ENCODE measurements around the gene CCDC61.

CCDC61 gene

DNA sequence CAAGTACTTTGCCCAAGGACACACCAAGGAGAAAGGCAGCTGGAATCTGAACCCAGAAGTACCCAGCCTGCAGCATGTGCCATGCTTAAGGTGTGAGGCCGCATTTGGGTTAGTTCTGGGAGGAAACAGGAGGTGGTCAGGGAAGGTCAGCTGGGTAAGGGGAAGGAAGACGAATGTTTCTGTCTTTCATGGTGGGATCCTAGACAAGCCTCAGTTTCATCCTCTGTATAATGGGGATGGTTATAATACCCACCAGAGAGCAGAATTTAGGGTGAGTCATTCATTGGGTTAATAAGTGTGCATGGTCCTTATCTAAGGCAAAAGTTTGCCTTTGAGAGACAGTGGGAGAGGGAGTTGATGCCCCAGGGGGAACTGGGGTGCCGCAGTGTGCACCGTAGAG, 3.6 kb downstream of the CCDC61 start:
- no peak overlapping the region for H2AFZ ChIP-seq (ENCODE audit: low read depth)
- peaks cover 6% of the 10 kb centered on the region for H3K4me1 ChIP-seq (ENCODE audit: low read depth, poor library complexity, severe bottlenecking)
- TF ChIP-seq CTCF (conservative IDR thresholded peaks at IDR 0.05; ENCODE audit: low read depth, low read length): no peak
- no peaks in the 10 kb centered on the region for H3K36me3 ChIP-seq (ENCODE audit: insufficient read depth)
- no peak overlapping the region for H3K27ac ChIP-seq
- peaks cover 6% of the 10 kb centered on the region; the same call in 1 of the 2 replicates for H3K79me2 ChIP-seq (ENCODE audit: insufficient read depth, low read depth)
- no peak overlapping the region for H3K9ac ChIP-seq
- H3K27me3 ChIP-seq (ENCODE audit: insufficient read depth, low read depth): no peaks in the 10 kb centered on the region
- H3K4me2 ChIP-seq: no peak overlapping the region
- no peak overlapping the region for H3K4me3 ChIP-seq (IDR thresholded peaks at IDR 0.05; ENCODE audit: insufficient read depth, low read depth, low read length)
- H4K20me1 ChIP-seq (ENCODE audit: insufficient read depth): no peaks in the 10 kb centered on the region

GRCh38 chr19:45999653-46000121, 4.4 kb downstream of the CCDC61 start:
- Histone ChIP-seq H3K4me3 (IDR thresholded peaks at IDR 0.05; ENCODE audit: insufficient read depth, low read depth, low read length) (no peak overlapping the region), H3K27ac (no peak overlapping the region), H3K79me2 (ENCODE audit: insufficient read depth, low read depth) (peaks cover 6% of the 10 kb centered on the region; the same call in 1 of the 2 replicates), H3K9ac (no peak overlapping the region), H3K4me1 (ENCODE audit: low read depth, poor library complexity, severe bottlenecking) (peaks cover 6% of the 10 kb centered on the region), H4K20me1 (ENCODE audit: insufficient read depth) (no peaks in the 10 kb centered on the region), H2AFZ (ENCODE audit: low read depth) (no peak overlapping the region), H3K27me3 (ENCODE audit: insufficient read depth, low read depth) (no peaks in the 10 kb centered on the region), H3K36me3 (ENCODE audit: insufficient read depth) (no peaks in the 10 kb centered on the region), H3K4me2 (no peak overlapping the region)
- TF ChIP-seq CTCF (conservative IDR thresholded peaks at IDR 0.05; ENCODE audit: low read depth, low read length): no peak

DNA sequence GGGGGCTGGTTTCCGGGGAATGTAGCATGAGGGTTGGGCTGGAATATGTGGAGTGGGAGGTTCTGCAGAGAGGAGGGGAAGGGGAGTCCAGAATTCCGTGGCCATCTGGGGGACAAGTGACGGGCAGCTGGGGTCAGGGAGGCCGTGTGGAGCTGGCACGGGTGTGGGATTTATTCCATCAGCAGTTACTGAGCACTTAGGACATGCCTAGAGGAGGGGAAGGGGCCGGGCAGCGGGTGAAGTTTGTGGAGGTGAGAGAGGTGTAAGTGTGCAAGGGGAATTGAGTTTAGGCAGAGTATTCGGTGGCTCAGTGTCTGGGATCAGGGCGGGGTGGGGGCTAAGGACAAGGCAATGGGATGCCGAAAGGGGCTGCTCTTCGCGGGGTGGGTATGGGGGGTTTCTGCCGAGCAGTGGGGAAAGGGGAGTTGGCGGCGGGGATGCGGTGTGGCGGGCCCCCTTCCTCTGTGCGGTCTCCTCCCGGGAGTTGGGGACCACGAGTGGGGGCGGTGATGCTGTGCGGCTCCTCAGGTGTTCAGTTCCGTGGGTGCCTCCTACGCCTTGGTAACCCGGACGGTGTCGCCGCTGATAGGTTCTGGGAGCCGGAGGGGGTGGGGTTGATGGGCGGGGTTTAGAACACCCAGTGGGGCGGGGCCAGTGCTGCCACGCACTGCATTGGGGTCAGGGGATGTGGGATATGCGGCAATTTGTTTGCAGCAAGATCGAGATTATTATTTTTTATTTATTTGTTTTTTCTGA, 5.4 kb downstream of the CCDC61 start:
- no peak for TF ChIP-seq CTCF (conservative IDR thresholded peaks at IDR 0.05; ENCODE audit: low read depth, low read length)
- no peaks in the 10 kb centered on the region for H3K27me3 ChIP-seq (ENCODE audit: insufficient read depth, low read depth)
- H3K36me3 ChIP-seq (ENCODE audit: insufficient read depth): no peaks in the 10 kb centered on the region
- H3K4me2 ChIP-seq: no peak overlapping the region
- H3K9ac ChIP-seq: no peak overlapping the region
- H3K4me3 ChIP-seq (IDR thresholded peaks at IDR 0.05; ENCODE audit: insufficient read depth, low read depth, low read length): no peak overlapping the region
- H2AFZ ChIP-seq (ENCODE audit: low read depth): no peak overlapping the region
- no peaks in the 10 kb centered on the region for H4K20me1 ChIP-seq (ENCODE audit: insufficient read depth)
- H3K4me1 ChIP-seq (ENCODE audit: low read depth, poor library complexity, severe bottlenecking): peaks cover 6% of the 10 kb centered on the region
- peaks cover 6% of the 10 kb centered on the region; the same call in 1 of the 2 replicates for H3K79me2 ChIP-seq (ENCODE audit: insufficient read depth, low read depth)
- no peak overlapping the region for H3K27ac ChIP-seq

- no peak for TF ChIP-seq CTCF (conservative IDR thresholded peaks at IDR 0.05; ENCODE audit: low read depth, low read length)
- Histone ChIP-seq H3K9ac (no peak overlapping the region), H4K20me1 (ENCODE audit: insufficient read depth) (no peaks in the 10 kb centered on the region), H3K4me1 (ENCODE audit: low read depth, poor library complexity, severe bottlenecking) (no peaks in the 10 kb centered on the region), H3K79me2 (ENCODE audit: insufficient read depth, low read depth) (no peaks in the 10 kb centered on the region), H3K27ac (no peak overlapping the region), H3K4me3 (IDR thresholded peaks at IDR 0.05; ENCODE audit: insufficient read depth, low read depth, low read length) (no peak overlapping the region), H3K27me3 (ENCODE audit: insufficient read depth, low read depth) (no peaks in the 10 kb centered on the region), H3K36me3 (ENCODE audit: insufficient read depth) (no peaks in the 10 kb centered on the region), H3K4me2 (no peak overlapping the region), H2AFZ (ENCODE audit: low read depth) (no peak overlapping the region)
Measured at GRCh38 chr19:46002678-46003275, 7.5 kb downstream of the CCDC61 start.
